Endodermal cell (in vitro differentiated cells): ENCODE measurements around the gene KIRREL3. TPM values are rescaled to one million over a fixed set of nuclear protein-coding genes. Genes with fewer than 3 reads are reported as not detected.

Experiments used
- DNase-seq: peaks from one replicate; pipeline ENCODE4 v3.0.0-alpha.2; 2017
- H3K27ac ChIP-seq: 2 replicates; pipeline ENCODE4 v1.5.1; 2013; ENCODE audit warnings: mild to moderate bottlenecking, low read depth, low read length, moderate library complexity
- H3K27me3 ChIP-seq: 2 replicates; pipeline ENCODE4 v1.6.1; 2013; ENCODE audit warnings: mild to moderate bottlenecking, low read length, moderate library complexity; ENCODE audit not compliant: insufficient read depth, control insufficient read depth, poor library complexity, severe bottlenecking
- H3K36me3 ChIP-seq: 2 replicates; pipeline ENCODE4 v1.7.0; 2013; ENCODE audit warnings: mild to moderate bottlenecking, low read length, moderate library complexity; ENCODE audit not compliant: control insufficient read depth, insufficient read depth
- H3K4me1 ChIP-seq: one replicate; pipeline ENCODE4 v1.7.0; 2013; ENCODE audit warnings: low read length; ENCODE audit not compliant: control insufficient read depth, insufficient read depth
- H3K4me3 ChIP-seq: 2 replicates; pipeline ENCODE4 v1.5.1; 2013; ENCODE audit warnings: mild to moderate bottlenecking, low read length, moderate library complexity
- H3K9ac ChIP-seq: 2 replicates; pipeline ENCODE4 v1.6.1; 2013; ENCODE audit warnings: mild to moderate bottlenecking, low read length, moderate library complexity; ENCODE audit not compliant: poor library complexity, severe bottlenecking; ENCODE audit errors: extremely low read depth
- H3K9me3 ChIP-seq: 2 replicates; pipeline ENCODE4 v1.6.1; 2013; ENCODE audit warnings: mild to moderate bottlenecking, low read length, moderate library complexity; ENCODE audit not compliant: control insufficient read depth
- H3K27ac Mint-ChIP-seq: 2 replicates; pipeline ENCODE4 v1.8.0; 2020; ENCODE audit warnings: mixed read lengths
- H3K27me3 Mint-ChIP-seq: 2 replicates; pipeline ENCODE4 v1.8.0; 2021; ENCODE audit warnings: mild to moderate bottlenecking, mixed read lengths; ENCODE audit not compliant: insufficient read depth
- H3K36me3 Mint-ChIP-seq: 2 replicates; pipeline ENCODE4 v1.8.0; 2020; ENCODE audit warnings: low read depth, mixed read lengths
- H3K4me1 Mint-ChIP-seq: 2 replicates; pipeline ENCODE4 v1.8.0; 2020; ENCODE audit warnings: mixed read lengths
- H3K4me3 Mint-ChIP-seq: 2 replicates; pipeline ENCODE4 v1.8.0; 2020; ENCODE audit warnings: mild to moderate bottlenecking, moderate library complexity, mixed read lengths
- H3K9me3 Mint-ChIP-seq: 2 replicates; pipeline ENCODE4 v1.8.0; 2020; ENCODE audit warnings: mild to moderate bottlenecking, mixed read lengths
- WGBS, 2 experiments: methylation state at CpG; one replicate each; pipeline versions ENCODE4 v1.1.5 to v1.1.7; 2013; ENCODE audit warnings: missing lambda C conversion rate in 2 of 2, mixed read lengths in 1 of 2; ENCODE audit not compliant: insufficient coverage in 1 of 2, insufficient read length in 1 of 2; 5-methylcytosine and 5-hydroxymethylcytosine counted together
- total RNA-seq, 2 donors: library from RNA; stranded (reverse); fragmentation: NEBNext Ultra II Directional in 1 of 2; extraction: Animal tissue kit (Norgen Biotek cat#: 25700) in 1 of 2; gene quantifications; 2 replicates in 1 of 2; 3 replicates in 1 of 2; pipeline ENCODE4 v1.2.1, GENCODE V29; 2021
- TF ChIP-seq, protein P1 (sequence below): fragments of 200-600 bp; sonication (generic); conservative IDR thresholded peaks from 2 replicates; pipeline ENCODE4 v1.5.0; 2021; ENCODE audit warnings: antibody characterized with exemption, mild to moderate bottlenecking

KIRREL3 gene
- total RNA-seq, 2 donors from 2014 or later: 1.1 to 1.4 TPM

DNA sequence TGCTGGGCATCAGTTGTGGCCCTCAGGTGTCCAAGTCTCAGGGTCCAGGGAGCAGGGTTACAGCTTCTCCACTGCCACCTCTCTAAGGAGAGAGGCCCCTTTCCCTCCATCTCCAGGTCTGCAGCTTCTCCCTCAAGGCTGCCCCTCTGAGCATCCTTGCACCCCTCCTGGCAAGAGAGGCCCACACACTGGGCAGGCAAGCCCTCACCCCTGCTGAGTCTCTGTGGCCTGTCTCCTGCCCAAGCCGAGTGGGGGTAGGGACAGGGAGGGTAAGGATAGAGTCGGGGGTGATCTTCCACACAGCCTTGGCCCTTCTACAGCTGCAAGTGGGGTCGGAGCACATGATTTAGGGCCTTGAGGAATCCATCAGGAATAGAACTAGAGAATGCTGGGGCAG, 568.5 kb downstream of the KIRREL3 start:
- 76% methylated on average over 3 of the region's 3 CpGs; no CpG with 5 or more reads in 1 of the 2 experiments for WGBS, 2 experiments
- no peaks in the 10 kb centered on the region for H3K4me1 ChIP-seq
- H3K9me3 ChIP-seq: no peaks in the 10 kb centered on the region
- Mint-ChIP-seq H3K4me1 (peaks cover 12% of the 10 kb centered on the region), H3K27ac (no peak overlapping the region), H3K4me3 (no peak overlapping the region), H3K9me3 (no peaks in the 10 kb centered on the region), H3K27me3 (peaks cover 5% of the 10 kb centered on the region), H3K36me3 (no peaks in the 10 kb centered on the region)
- H3K27ac ChIP-seq: no peak overlapping the region
- no peaks in the 10 kb centered on the region for H3K36me3 ChIP-seq
- no peak overlapping the region for H3K9ac ChIP-seq
- DNase-seq: peak; percentile 39
- TF ChIP-seq, protein P1, sequence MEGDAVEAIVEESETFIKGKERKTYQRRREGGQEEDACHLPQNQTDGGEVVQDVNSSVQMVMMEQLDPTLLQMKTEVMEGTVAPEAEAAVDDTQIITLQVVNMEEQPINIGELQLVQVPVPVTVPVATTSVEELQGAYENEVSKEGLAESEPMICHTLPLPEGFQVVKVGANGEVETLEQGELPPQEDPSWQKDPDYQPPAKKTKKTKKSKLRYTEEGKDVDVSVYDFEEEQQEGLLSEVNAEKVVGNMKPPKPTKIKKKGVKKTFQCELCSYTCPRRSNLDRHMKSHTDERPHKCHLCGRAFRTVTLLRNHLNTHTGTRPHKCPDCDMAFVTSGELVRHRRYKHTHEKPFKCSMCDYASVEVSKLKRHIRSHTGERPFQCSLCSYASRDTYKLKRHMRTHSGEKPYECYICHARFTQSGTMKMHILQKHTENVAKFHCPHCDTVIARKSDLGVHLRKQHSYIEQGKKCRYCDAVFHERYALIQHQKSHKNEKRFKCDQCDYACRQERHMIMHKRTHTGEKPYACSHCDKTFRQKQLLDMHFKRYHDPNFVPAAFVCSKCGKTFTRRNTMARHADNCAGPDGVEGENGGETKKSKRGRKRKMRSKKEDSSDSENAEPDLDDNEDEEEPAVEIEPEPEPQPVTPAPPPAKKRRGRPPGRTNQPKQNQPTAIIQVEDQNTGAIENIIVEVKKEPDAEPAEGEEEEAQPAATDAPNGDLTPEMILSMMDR: no peak
- no peak overlapping the region for H3K4me3 ChIP-seq
- H3K27me3 ChIP-seq: no peaks in the 10 kb centered on the region

DNA sequence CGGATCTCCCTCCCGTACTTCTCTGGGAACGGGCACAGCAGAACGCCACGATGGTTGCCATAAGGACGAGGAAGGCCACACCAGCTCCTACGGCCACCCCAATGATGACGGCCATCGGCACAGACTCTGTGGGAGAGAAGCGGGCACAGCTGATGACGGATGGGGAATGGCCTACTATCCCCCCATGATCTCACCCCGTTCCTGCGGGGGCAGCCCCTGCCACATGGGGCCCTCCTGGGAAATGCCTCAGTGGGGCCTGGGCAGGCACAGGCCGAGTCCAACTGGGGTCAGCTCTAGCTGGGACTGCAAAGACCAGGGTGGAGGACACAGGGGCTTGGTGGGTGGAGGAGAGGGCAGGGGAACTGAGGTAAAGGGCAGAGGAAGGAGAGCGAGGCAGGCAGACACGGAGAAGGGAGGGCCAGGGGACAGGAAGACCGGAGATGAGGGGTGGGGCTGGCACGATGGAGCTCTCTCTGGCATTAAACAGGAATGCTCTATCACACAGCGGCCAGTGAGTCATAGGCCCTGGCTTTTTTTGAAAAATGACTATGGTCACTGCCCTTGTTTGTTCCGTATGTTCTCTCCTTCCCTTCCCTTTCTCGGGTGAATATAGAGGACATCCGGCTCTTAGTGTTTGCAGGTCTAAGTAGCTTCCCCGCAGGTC, 569.0 kb downstream of the KIRREL3 start:
- no peaks in the 10 kb centered on the region for H3K27me3 ChIP-seq
- no peaks in the 10 kb centered on the region for H3K36me3 Mint-ChIP-seq
- H3K9ac ChIP-seq: no peak overlapping the region
- 89 to 94% methylated on average over 19 to 23 of the region's 23 CpGs for WGBS, 2 experiments
- no peaks in the 10 kb centered on the region for H3K4me1 ChIP-seq
- H3K9me3 Mint-ChIP-seq: no peaks in the 10 kb centered on the region
- TF ChIP-seq, protein P1: no peak
- no peaks in the 10 kb centered on the region for H3K36me3 ChIP-seq
- peaks cover 5% of the 10 kb centered on the region for H3K27me3 Mint-ChIP-seq
- DNase-seq: no peak
- H3K4me3 ChIP-seq: no peak overlapping the region
- H3K4me1 Mint-ChIP-seq: peaks cover 12% of the 10 kb centered on the region
- no peak overlapping the region for H3K27ac ChIP-seq
- H3K4me3 Mint-ChIP-seq: no peak overlapping the region
- no peak overlapping the region for H3K27ac Mint-ChIP-seq
- no peaks in the 10 kb centered on the region for H3K9me3 ChIP-seq

DNA sequence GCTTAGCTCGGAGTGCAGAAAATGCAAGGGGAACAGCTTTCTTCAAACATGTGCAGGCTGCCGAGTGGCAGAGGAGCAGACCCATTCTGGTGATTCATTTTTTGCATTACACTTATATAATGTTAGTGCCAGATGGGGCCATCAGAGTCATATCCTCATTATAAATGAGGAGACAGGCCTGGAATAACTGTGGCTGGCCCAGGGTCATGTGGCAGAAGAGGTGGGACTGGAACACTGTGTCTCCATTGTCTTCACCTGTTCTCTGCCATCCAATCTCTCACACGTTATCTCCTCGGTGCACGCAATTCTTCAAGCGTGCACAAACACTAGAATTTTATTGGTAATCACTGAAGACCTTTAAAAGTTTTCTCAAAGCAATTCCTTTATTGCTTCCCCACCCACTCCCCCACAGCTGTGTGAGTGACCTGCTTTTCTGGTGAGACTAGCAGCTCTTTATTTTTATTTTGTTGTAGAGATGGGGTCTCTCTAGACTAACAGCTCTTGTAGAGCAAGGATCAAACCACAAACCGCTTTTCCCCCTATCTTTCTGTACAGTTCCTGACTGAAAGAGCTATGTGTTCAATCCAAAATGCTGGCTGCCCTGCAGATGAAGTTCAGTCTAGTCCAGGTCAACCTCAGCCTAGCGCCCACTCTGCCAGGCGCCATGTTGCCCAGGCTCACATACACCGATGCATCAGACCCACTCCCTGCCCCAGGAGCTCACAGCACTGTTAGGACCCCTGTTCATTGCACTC, 569.8 kb downstream of the KIRREL3 start:
- no peak overlapping the region for H3K9ac ChIP-seq
- Mint-ChIP-seq H3K36me3 (no peaks in the 10 kb centered on the region), H3K9me3 (no peaks in the 10 kb centered on the region), H3K4me3 (no peak overlapping the region), H3K4me1 (peaks cover 12% of the 10 kb centered on the region), H3K27me3 (peaks cover 5% of the 10 kb centered on the region), H3K27ac (no peak overlapping the region)
- TF ChIP-seq, protein P1: no peak
- DNase-seq: no peak
- H3K27me3 ChIP-seq: no peaks in the 10 kb centered on the region
- no peak overlapping the region for H3K27ac ChIP-seq
- no peaks in the 10 kb centered on the region for H3K9me3 ChIP-seq
- H3K36me3 ChIP-seq: no peaks in the 10 kb centered on the region
- no peaks in the 10 kb centered on the region for H3K4me1 ChIP-seq
- 91 to 93% methylated on average over 8 to 10 of the region's 10 CpGs for WGBS, 2 experiments
- no peak overlapping the region for H3K4me3 ChIP-seq
